GM11168 (cell line): ENCODE results near the gene ELP6.
"Not testable (repeated sequence)": the region's sequence is repeated elsewhere in the genome, so short reads cannot be mapped to it uniquely, and the experiment has no call there.

Experiments used
- in situ Hi-C: fragments of 300-500 bp; cut with MboI; formaldehyde crosslinking; loops from one replicate; pipeline ENCODE4 v1.12.0; 2022; ENCODE audit warnings: low sequenced_read_pairs; ENCODE audit not compliant: unreplicated experiment

The ELP6 gene

DNA sequence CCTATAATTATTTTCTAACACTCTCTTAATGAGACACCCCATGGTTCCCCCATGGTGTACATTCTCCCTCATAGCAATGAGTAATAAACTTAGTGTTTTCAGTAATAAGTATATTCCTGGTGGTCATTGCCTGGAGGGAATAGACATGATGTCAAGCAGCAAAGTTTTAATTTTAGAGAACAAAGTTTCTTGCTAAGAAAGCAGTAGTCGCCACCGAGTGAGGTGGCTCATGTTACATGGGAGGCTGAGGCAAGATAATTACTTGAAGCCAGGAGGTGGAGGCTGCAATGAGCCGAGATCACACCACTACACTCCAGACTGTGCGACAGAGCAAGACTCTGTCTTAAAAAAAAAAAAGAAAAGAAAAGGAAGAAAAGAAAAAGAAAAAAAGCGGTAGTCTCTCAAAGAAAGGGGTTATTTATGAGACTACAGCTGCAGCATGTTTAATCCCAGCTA is 2.4 kb upstream of the ELP6 start:
- in situ Hi-C loops = no loop called here

DNA sequence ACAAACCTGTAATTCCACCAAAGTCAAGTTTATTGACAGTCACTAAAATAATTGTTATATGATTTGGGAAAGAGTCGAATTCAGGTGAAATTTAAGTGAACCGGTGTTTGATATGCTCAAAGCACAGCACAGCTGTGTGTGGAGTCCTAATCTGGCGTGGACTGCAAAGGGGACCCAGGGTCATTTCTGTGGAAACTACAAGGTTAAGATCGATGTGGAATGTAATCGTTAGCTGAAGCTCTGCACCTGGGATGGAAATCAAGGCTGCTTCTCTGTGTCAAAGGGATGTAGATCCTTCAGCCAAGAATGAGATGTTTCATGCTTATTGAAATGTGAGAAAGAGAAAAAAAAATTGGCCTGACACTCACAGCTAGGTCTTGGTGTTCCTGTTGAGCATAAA is 1.6 kb upstream of the ELP6 start:
- in situ Hi-C loops = no loop called here

DNA sequence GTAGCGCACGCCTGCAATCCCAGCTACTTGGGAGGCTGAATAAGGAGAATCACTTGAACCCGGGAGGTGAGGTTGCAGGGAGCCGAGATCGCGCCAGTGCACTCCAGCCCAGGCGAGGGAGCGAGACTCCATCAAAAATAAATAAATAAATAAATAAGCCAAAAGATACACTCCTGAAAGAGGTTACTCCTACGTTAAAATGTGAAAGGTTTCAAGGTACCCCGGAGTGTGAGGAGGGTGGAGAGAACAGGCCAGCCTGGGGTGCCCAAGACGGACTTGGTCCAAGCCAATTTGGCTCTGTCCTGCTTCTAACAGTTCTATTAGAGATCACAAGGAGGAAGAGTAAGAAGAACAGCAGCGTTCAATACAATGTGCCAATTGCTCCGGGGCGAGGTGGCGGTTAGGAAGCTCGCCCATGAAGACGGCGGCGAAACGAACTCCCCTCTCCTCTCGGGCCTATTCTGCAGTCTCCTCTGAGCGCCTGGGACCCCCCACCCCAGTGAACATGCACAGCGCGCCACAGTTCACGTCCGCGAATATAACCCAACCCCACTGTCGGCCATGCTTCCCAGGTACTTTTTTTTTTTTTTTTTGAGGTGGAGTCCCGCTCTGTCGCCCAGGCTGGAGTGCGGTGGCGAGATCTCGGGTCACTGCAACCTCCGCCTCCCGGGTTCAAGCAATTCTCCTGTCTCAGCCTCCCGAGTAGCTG is 942 bp downstream of the ELP6 start:
- in situ Hi-C loops = no loop called here

DNA sequence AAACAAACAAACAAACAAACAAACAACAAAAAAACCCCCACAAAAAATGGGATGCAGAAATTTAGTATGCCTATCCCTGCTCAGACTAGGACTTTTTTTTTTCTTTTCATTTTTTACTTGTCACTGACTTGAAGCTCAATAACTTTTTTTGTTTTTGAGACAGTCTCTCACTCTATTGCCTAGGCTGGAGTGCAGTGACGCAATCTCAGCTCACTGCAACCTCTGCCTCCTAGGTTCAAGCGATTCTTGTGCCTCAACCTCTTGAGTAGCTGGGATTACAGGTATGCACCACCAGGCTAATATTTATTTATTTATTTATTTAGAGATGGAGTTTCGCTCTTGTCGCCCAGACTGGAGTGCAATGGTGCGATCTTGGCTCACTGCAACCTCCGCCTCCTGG is 8.2 kb downstream of the ELP6 start:
- in situ Hi-C loops = not testable (repeated sequence)

- in situ Hi-C loops = no loop called here
Measured at GRCh38 chr3:47504113-47504512, 9.4 kb downstream of the ELP6 start.

DNA sequence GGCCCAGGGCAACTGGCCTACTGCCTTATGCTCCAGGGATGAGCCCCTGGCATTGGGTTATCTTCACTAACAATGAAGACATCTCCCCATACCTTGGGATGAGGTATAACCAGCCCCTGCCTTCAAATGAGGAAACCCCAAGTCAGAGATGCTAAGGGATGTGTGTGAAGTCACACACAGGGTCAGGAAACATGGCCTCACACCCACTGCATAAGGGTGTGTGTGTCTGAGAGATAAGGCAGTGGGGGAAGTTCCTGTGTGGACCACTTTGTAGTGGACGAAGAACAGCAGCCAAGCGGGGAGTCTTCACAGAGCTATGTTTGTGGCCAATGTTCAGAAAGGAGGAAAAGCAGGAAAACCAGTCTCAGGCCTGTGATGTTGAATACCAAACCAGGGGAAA is 10.5 kb downstream of the ELP6 start:
- in situ Hi-C loops = no loop called here

DNA sequence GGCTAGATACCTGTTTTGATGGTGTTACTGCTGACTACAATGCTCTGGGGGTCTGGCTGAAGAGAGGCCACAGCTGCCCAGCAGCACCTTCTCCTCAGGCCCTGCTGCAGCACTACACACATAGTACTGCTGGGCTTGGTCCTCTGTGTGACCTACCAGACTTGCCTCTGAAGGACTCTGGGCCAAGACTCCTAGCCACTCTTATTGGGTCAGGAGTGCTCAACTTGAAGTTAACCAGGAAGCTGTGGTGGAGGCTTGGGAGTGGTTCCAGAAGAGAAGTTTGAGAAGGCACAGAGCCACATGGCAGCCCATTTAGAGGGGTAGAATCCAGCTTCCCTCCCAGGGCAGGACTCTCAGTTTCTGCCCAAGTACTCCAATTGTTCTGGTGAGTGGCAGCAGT is 16.6 kb downstream of the ELP6 start:
- in situ Hi-C loops = no loop called here

DNA sequence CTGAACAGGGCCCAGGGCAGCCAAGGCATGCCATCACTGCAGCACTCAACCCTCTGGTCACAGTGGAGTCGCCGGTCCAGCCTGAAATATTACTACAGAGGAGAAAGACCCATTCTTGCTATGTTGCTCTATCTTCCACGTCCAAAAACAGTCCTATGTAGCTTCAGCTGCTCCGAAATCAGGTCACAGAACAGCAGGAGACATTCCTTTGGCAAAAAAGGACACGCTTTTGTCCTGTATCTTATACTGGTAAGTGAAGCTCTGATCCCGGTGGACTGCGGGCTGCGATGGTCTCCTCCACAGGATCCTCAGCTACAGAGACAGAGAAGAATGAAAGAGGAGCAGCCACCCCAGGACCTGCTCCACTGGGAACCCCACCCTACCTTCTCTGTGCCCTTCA is 17.6 kb downstream of the ELP6 start:
- in situ Hi-C loops = no loop called here

- in situ Hi-C loops = no loop called here
Measured at GRCh38 chr3:47495111-47495510, 18.4 kb downstream of the ELP6 start.

DNA sequence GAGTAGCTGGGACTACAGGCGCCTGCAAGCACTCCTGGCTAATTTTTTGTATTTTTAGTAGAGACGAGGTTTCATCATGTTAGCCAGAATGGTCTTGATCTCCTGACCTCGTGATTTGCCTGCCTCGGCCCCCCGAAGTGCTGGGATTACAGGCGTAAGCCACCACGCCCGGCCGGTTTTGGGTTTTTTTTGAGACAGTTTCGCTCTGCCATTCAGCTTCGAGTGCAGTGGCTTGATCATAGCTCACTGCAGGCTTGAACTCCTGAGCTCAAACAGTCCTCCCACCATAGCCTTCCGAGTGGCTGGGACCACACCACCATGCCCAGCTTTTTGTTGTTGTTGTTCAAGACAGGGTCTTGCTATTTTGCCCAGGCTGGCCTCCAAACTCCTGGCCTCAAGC is 21.7 kb downstream of the ELP6 start:
- in situ Hi-C loops = no loop called here

DNA sequence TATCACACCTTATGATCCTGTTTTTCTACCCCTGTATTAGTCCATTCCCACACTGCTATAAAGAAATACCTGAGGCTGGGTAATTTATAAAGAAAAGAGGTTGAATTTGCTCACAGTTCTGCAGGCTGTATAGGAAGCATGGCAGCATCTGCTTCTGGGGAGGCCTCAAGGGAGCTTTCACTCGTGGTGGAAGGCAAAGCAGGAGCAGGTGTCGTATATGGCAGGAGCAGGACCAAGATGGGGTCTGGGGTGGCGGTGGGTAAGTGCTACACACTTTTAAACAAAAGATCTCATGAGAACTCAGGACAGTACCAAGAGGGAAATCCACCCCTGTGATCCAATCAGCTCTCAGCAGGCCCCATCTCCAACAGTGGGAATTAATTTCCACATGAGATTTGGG is 22.3 kb downstream of the ELP6 start:
- in situ Hi-C loops = no loop called here

- in situ Hi-C loops = no loop called here
Measured at GRCh38 chr3:47487265-47487664, 26.2 kb downstream of the ELP6 start.

DNA sequence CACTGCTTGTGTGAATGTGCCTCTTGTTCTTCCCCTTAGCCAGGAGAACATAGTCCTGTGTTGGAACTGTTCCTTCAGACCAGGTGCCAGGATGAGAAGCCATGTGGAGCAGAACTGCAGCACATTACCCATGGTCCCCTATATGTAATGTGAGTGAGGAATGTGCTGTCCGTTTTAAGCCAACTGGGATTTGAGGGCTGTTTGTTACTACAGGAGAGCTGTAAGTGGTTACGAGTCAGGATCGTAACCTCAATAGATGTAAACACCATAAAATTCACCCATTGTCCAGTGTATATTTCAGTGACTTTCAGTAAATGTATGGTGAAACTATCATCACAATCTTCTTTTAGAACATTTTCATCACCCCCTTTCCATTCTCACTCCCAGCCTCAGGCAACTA is 27.7 kb downstream of the ELP6 start:
- in situ Hi-C loops = no loop called here

DNA sequence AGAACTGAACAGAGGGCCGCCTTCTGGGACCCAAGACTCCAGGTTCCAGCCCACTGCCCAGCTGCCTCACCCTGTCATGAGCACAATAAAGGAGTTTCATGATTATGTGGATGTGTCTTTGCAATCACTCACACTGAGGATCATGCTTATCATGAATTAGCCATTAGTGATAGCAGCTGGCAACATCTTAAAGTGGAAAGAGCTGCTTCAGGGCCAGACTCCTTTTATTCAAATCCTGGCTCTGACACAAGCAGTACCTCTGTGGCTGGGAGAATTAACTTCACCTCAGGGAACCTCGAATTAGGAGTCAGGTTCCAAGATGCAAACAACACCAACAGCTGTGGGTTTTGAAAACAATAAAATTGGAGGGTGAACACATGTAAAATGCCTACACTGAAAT is 31.1 kb downstream of the ELP6 start:
- in situ Hi-C loops = no loop called here

GRCh38 chr3:47481763-47482162 is 31.7 kb downstream of the ELP6 start:
- in situ Hi-C loops = not testable (repeated sequence)

DNA sequence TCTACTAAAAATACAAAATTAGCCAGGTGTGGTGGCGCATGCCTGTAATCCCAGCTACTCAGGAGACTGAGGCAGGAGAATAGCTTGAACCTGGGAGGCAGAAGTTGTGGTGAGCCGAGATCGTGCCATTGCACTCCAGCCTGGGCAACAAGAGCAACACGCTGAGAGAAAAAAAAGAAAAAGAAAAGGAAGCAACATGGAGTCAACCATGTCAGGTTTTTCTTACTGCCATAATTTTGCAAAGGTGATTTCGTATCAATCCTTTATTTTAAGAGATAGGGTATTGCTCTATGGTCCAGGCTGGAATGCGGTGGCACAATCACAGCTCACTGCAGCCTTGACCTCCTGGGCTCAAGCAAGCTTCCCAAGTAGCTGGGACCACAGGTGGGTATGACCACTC is 33.2 kb downstream of the ELP6 start:
- in situ Hi-C loops = not testable (repeated sequence)

GRCh38 chr3:47479826-47480160 is 33.7 kb downstream of the ELP6 start:
- in situ Hi-C loops = no loop called here

- in situ Hi-C loops = no loop called here
Measured at GRCh38 chr3:47478022-47478421, 35.5 kb downstream of the ELP6 start.

DNA sequence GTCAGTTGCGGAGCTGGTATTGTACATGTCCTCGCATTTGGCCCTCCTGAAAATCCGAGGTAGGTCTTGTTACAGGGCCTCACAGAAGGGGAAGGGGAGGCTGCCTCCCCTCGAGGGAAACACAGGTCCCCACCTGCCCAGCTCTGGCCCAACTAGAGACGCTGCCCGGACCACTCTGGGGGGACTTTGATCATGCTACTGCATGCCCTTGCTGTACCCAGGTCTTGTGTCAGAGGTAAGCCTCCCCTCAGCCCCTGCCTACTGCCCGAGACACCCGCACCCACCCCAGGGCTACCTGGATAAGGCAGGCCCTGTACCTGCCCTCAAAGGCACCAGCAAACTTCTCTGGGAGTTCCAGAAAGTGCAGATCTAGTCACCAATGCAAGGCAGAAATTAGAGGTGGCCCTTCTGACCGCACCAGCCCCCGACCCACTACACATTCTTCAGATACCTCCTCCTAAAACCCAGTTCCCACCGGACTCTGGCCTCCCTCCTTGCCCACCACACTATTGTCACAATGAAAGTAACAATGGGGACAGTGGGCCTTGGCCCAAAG is 36.8 kb downstream of the ELP6 start:
- in situ Hi-C loops = no loop called here

GRCh38 chr3:47476330-47476626 is 37.2 kb downstream of the ELP6 start:
- in situ Hi-C loops = no loop called here

GRCh38 chr3:47475570-47476329 is 37.8 kb downstream of the ELP6 start, which contains the start of gene SCAP:
Gene SCAP, minus strand, starts transcription at chr3:47475941. Its CDS starts 32,948 bp downstream, at chr3:47442993.
- in situ Hi-C loops = no loop called here
